ENCODE measurements around the gene LRRC73.

DNA sequence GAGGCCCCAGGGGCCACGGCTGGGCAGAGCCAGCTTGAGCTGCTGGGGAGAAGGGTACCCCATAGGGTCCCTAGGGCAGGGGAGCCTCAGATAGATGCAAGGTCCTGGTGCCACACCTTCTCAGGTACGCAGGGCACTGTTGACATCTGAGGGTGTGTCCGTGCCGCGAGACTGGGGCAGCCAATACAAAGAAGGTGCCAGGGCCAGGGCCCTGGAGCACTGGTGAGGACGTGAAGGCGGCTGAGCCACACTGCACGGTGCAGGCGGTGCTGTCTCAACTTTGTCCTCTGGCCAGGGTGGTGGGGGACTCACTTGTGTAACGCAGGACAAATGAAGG, 649 bp upstream of the LRRC73 start:
- TF ChIP-seq POLR2A (IDR thresholded peaks at IDR 0.05) = no peak
- no peak for TF ChIP-seq CTCF (IDR thresholded peaks at IDR 0.05)
- TF ChIP-seq POLR2AphosphoS5 (IDR thresholded peaks at IDR 0.05) = no peak

Measured in breast epithelium (tissue), 3 donors.